Mucosa of rectum (tissue), 2 donors: ENCODE data around the gene NLRP7.
"Not testable (repeated sequence)": the region's sequence is repeated elsewhere in the genome, so short reads cannot be mapped to it uniquely, and the experiment has no call there.

ENCODE experiments used
- H3K27ac ChIP-seq, 2 donors: one replicate each; pipeline ENCODE4 v1.7.0; 2013; ENCODE audit warnings: inconsistent platforms in 2 of 2, low read depth in 2 of 2, low read length in 2 of 2
- H3K27me3 ChIP-seq, 2 donors: one replicate each; pipeline ENCODE4 v1.7.0; 2013; ENCODE audit warnings: low read length in 2 of 2; ENCODE audit not compliant: control insufficient read depth in 2 of 2, insufficient read depth in 2 of 2
- H3K36me3 ChIP-seq, 2 donors: one replicate each; pipeline ENCODE4 v1.7.0; 2013; ENCODE audit warnings: low read length in 2 of 2; ENCODE audit not compliant: control insufficient read depth in 2 of 2, insufficient read depth in 2 of 2
- H3K4me1 ChIP-seq, 2 donors: one replicate each; pipeline ENCODE4 v1.7.0; 2013; ENCODE audit warnings: low read length in 2 of 2, mild to moderate bottlenecking in 1 of 2; ENCODE audit not compliant: control insufficient read depth in 2 of 2, insufficient read depth in 2 of 2
- H3K4me3 ChIP-seq, 2 donors: one replicate each; pipeline ENCODE4 v1.7.0; 2013; ENCODE audit warnings: low read length in 2 of 2
- H3K9ac ChIP-seq, 2 donors: one replicate each; pipeline ENCODE4 v1.7.0; 2013; ENCODE audit warnings: low read length in 2 of 2, low read depth in 1 of 2, mild to moderate bottlenecking in 1 of 2
- H3K9me3 ChIP-seq, 2 donors: one replicate each; pipeline ENCODE4 v1.7.0; 2013; ENCODE audit warnings: low read length in 2 of 2; ENCODE audit not compliant: control insufficient read depth in 2 of 2
- donor health status: healthy.
- donor health status: Normal muscosa, but diverticular disease.

The NLRP7 gene

DNA sequence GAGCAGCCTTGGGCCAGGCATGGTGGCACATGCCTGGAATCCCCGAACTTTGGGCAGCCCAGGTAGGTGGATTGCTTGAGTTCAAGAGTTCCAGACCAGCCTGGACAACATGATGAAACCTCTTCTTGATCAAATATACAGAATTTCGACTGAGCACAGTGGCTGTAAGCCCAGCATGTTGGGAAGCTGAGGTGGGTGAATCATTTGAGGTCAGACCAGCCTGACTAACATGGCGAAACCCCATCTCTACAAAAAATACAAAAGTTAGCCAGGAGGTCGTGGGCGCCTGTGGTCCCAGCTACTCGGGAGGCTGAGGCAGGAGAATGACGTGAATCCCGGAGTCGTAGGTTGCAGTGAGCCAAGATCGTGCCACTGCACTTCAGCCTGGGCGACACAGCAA, 8.0 kb upstream of the NLRP7 start:
- Histone ChIP-seq H3K27me3 (no peaks in the 10 kb centered on the region), H3K4me3 (no peak overlapping the region), H3K36me3 (no peaks in the 10 kb centered on the region), H3K9me3 (no peaks in the 10 kb centered on the region), H3K27ac (no peak overlapping the region), H3K9ac (no peak overlapping the region), H3K4me1 (no peaks in the 10 kb centered on the region)

DNA sequence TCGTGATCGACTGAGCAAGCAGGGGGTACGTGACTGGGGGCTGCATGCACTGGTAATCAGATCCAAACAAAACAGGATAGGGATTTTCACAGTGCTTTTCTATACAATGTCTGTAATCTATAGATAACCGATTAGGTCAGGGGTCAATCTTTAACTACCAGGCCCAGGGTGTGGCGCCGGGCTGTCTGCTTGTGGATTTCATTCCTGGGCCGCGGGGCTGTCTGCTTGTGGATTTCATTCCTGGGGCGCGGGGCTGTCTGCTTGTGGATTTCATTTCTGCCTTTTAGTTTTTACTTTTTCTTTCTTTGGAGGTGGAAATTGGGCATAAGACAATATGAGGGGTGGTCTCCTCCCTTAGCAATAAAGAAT, 6.0 kb upstream of the NLRP7 start:
- H3K36me3 ChIP-seq = not testable (repeated sequence)

DNA sequence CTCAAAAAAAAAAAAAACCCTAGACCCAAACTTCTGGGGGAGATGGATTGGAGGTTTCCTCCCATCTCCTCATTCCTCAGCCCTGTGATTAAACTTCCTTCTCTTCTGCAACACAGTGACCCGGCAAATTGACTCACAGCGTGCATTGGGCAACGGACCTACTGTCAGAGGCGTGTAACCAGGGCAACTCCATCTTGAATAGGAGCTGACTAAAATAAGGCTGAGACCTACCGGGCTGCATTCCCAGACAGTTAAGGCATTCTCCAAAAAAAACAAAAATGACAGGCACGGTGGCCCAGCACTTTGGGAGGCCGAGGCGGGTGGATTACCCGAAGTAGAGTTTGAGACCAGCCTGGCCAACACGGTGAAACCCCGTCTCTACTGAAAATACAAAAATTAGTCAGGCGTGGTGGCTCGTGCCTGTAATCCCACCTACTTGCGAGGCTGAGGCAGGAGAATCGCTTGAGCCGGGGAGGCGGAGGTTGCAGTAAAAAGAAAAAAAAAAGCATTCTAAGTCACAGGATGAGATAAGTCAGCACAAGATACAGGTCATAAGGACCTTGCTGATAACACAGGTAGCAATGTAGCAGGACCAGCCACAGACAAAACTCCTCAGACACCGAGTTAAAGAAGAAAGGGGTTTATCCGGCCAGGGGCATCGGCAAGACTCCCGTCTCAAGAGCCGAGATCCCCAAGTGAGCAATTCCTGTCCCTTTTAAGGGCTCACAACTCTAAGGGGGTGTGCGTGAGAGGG, 5.4 kb upstream of the NLRP7 start:
- no peak overlapping the region for H3K4me3 ChIP-seq
- no peaks in the 10 kb centered on the region for H3K27me3 ChIP-seq
- no peak overlapping the region for H3K27ac ChIP-seq
- no peaks in the 10 kb centered on the region for H3K4me1 ChIP-seq
- no peaks in the 10 kb centered on the region for H3K36me3 ChIP-seq
- no peak overlapping the region for H3K9ac ChIP-seq
- no peaks in the 10 kb centered on the region for H3K9me3 ChIP-seq

More for the DNA sequence above, 6.0 kb upstream of the NLRP7 start:
- not testable (repeated sequence) for H3K9me3 ChIP-seq, H3K9ac ChIP-seq, H3K27ac ChIP-seq, H3K4me3 ChIP-seq, H3K4me1 ChIP-seq, H3K27me3 ChIP-seq

DNA sequence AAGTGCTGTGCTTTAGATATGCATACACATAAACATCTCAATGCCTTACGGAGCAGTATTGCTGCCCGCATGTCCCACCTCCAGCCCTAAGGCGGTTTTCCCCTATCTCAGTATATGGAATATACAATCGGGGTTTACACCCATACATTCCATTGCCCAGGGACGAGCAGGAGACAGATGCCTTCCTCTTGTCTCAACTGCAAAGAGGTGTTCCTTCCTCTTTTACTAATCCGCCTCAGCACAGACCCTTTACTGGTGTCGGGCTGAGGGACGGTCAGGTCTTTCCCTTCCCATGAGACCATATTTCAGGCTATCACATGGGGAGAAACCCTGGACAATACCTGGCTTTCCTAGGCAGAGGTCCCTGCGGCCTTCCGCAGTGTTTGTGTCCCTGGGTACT, 3.2 kb upstream of the NLRP7 start:
- not testable (repeated sequence) for H3K4me3 ChIP-seq, H3K4me1 ChIP-seq, H3K27me3 ChIP-seq, H3K9me3 ChIP-seq, H3K36me3 ChIP-seq, H3K9ac ChIP-seq, H3K27ac ChIP-seq

DNA sequence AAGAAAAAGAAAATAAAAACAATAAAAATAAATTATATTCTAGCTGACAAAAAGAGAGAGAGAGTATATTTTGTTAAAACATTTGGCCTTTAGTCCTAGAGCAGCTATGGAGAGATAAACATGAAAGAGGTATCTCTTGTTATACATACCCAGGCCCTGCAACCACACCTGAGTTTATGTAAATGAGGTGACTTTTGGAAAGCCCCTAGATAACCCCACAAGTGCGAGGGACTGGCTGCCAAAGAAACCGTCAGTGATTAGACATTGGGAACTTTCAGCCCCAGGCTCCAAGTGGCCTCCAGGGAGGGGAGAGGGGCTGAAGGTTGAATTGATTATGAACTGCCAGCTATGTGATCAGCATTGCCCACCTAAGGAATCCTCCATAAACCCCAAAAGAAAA, 2.1 kb upstream of the NLRP7 start:
- Histone ChIP-seq H3K36me3 (no peaks in the 10 kb centered on the region), H3K4me1 (no peaks in the 10 kb centered on the region), H3K4me3 (no peak overlapping the region), H3K27me3 (no peaks in the 10 kb centered on the region), H3K27ac (no peak overlapping the region), H3K9me3 (no peaks in the 10 kb centered on the region), H3K9ac (no peak overlapping the region)

DNA sequence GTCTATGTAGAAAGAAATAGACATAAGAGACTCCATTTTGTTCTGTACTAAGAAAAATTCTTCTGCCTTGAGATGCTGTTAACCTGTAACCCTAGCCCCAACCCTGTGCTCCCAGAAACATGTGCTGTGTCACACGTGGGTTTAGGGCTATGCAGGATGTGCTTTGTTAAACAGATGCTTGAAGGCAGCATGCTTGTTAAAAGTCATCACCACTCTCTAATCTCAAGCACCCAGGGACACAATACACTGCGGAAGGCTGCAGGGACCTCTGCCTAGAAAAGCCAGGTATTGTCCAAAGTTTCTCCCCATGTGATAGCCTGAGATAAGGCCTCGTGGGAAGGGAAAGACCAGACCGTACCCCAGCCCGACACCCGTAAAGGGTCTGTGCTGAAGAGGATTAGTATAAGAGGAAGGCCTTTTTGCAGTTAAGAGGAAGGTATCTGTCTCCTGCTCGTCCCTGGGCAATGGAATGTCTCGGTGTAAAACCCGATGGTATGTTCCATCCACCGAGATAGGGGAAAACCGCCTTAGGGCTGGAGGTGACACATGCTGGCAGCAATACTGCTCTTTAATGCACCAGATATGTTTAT, 3.5 kb downstream of the NLRP7 start:
- not testable (repeated sequence) for H3K4me3 ChIP-seq, H3K27me3 ChIP-seq, H3K36me3 ChIP-seq, H3K9ac ChIP-seq, H3K9me3 ChIP-seq, H3K4me1 ChIP-seq, H3K27ac ChIP-seq

DNA sequence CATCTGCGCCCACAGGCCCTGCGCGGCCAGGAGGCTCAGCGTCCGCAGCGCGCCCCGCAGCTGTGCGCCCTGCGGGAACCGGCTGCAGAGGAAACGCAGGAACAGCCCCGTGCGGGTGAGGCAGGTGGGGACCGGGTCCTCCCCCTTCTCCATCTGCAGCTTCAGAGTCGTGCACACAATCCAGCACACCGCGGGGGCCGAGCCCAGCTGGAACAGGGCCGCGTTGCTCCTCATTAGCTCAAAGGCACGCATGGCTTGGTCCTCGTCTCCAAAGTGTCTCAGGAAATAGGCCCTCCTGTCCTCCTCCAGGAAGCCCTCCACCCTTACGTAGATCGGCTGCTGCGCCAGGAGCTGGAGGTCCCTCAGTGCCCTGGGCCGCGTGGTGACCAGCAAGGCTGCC, 7.8 kb downstream of the NLRP7 start:
- not testable (repeated sequence) for H3K36me3 ChIP-seq, H3K9ac ChIP-seq, H3K27me3 ChIP-seq, H3K9me3 ChIP-seq, H3K4me3 ChIP-seq, H3K27ac ChIP-seq, H3K4me1 ChIP-seq

DNA sequence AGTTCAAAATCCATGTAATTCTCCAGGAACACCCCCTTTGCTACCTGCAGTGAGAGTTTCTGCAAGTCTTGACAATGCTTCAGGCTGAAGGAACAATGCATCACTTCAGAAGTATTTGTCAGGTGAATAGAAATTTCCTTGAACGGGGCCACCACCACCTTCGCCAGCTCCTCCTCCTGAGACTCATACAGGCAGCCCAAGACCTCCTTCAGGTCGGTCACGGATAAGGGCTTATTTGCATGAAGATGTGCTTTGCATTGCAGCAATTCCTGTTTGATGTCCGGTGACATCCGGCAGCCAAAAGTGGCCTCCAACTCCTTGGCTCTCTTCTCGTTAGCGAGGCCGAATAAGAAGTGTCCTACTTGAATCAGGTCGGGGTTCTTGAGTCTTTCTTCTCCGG, 8.4 kb downstream of the NLRP7 start:
- Histone ChIP-seq H3K27me3 (no peaks in the 10 kb centered on the region), H3K27ac (no peak overlapping the region), H3K4me3 (no peak overlapping the region), H3K9me3 (no peaks in the 10 kb centered on the region), H3K4me1 (no peaks in the 10 kb centered on the region), H3K9ac (no peak overlapping the region), H3K36me3 (no peaks in the 10 kb centered on the region)

DNA sequence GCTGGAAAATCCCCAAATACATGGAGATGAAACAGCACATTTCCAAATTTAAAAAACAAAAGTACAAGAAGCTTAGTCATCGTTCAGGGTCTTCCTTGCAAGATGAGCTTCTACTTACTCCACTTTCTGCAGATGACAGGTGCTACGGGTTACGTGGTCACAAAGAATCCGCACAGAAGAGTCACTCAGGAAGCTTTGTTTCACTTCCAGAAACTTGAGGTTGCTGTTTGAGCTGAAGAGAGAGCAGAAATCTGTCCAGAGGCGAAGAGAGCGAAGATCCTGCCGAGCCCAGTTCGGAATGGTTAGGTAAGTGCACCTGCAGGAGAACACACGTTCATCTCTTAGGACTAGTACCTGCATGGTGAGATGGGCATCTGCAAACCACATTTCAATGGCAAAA, 9.4 kb downstream of the NLRP7 start:
- H3K27me3 ChIP-seq = no peaks in the 10 kb centered on the region
- H3K9me3 ChIP-seq = no peaks in the 10 kb centered on the region
- H3K27ac ChIP-seq = no peak overlapping the region
- H3K4me3 ChIP-seq = peak overlapping the region in 1 of 2 donors; percentile 31
- no peaks in the 10 kb centered on the region for H3K36me3 ChIP-seq
- H3K9ac ChIP-seq = no peak overlapping the region
- no peaks in the 10 kb centered on the region for H3K4me1 ChIP-seq

DNA sequence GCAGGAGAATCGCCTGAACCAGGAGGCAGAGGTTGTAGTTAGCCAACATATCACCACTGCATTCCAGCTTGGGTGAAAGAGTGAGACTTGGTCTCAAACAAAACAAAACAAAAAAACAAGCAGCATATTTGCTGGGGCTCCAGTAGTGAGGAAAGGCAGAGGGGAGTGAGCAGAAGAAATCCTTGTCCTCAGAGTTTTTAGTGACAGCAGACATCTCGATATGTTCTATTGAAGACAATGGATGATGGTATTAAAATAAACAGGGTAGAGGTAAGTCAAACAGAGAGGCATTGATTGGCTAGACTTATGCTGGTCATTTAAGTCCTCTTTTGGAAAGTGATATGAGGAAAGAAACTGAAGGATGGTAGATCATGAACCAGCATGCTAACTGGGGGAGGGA, 19.0 kb downstream of the NLRP7 start:
- H3K27ac ChIP-seq = no peak overlapping the region

More for the DNA sequence above, 19.0 kb downstream of the NLRP7 start:
- Histone ChIP-seq H3K9me3 (no peaks in the 10 kb centered on the region), H3K36me3 (no peaks in the 10 kb centered on the region), H3K27me3 (no peaks in the 10 kb centered on the region), H3K9ac (no peak overlapping the region), H3K4me1 (no peaks in the 10 kb centered on the region), H3K4me3 (no peak overlapping the region)
